Right atrium auricular region (tissue), 2 donors: Measurements from ENCODE around the gene TMEM121. TPM values are rescaled to one million over a fixed set of nuclear protein-coding genes. Genes with fewer than 3 reads are reported as not detected.

Experiments
- DNase-seq: peaks from one replicate; pipeline ENCODE4 v3.0.0-alpha.2; 2019; ENCODE audit warnings: low spot score
- H3K27ac ChIP-seq, 2 donors: fragments of 200-600 bp; sonication (generic); 1 replicate in 1 of 2; 2 replicates in 1 of 2; pipeline ENCODE4 v1.5.1; 2016 to 2019
- H3K27me3 ChIP-seq, 2 donors: fragments of 200-600 bp; sonication (generic); one replicate each; pipeline versions ENCODE4 v1.5.1 to v1.6.0; 2017 to 2019
- H3K36me3 ChIP-seq: fragments of 200-600 bp; sonication (generic); one replicate; pipeline ENCODE4 v1.5.1; 2016
- H3K4me1 ChIP-seq, 2 donors: fragments of 200-600 bp; sonication (generic); one replicate each; pipeline versions ENCODE4 v1.5.1 to v1.6.0; 2017 to 2019
- H3K4me3 ChIP-seq, 2 donors: fragments of 200-600 bp; sonication (generic); 1 replicate in 1 of 2; 2 replicates in 1 of 2; pipeline ENCODE4 v1.5.1; 2017 to 2019; ENCODE audit warnings: mild to moderate bottlenecking in 1 of 2, moderate library complexity in 1 of 2
- H3K9me3 ChIP-seq, 2 donors: fragments of 200-600 bp; sonication (generic); one replicate each; pipeline ENCODE4 v1.5.1; 2019
- CTCF ChIP-seq, 2 donors: fragments of 200-600 bp; sonication (generic); IDR thresholded peaks; one replicate each; pipeline ENCODE4 v1.5.1; 2019; ENCODE audit warnings: antibody characterized with exemption in 2 of 2
- total RNA-seq, 2 donors: library from RNA; depleted of rRNA; stranded (reverse); fragments of >200 nt; gene quantifications; one replicate each; pipeline ENCODE4 v1.1.0, GENCODE V29; 2016

Gene TMEM121
- total RNA-seq, 2 donors from 2014 or later: 3.4 to 5.8 TPM

GRCh38 chr14:105501504-105502291 is 24.7 kb upstream of the TMEM121 start:
- no peaks in the 10 kb centered on the region for H3K36me3 ChIP-seq
- no peak overlapping the region for H3K27ac ChIP-seq
- no peak for TF ChIP-seq CTCF (IDR thresholded peaks at IDR 0.05)
- no peaks in the 10 kb centered on the region for H3K9me3 ChIP-seq
- no peaks in the 10 kb centered on the region for H3K27me3 ChIP-seq
- H3K4me1 ChIP-seq: no peaks in the 10 kb centered on the region
- DNase-seq: no peak
- H3K4me3 ChIP-seq: no peak overlapping the region

DNA sequence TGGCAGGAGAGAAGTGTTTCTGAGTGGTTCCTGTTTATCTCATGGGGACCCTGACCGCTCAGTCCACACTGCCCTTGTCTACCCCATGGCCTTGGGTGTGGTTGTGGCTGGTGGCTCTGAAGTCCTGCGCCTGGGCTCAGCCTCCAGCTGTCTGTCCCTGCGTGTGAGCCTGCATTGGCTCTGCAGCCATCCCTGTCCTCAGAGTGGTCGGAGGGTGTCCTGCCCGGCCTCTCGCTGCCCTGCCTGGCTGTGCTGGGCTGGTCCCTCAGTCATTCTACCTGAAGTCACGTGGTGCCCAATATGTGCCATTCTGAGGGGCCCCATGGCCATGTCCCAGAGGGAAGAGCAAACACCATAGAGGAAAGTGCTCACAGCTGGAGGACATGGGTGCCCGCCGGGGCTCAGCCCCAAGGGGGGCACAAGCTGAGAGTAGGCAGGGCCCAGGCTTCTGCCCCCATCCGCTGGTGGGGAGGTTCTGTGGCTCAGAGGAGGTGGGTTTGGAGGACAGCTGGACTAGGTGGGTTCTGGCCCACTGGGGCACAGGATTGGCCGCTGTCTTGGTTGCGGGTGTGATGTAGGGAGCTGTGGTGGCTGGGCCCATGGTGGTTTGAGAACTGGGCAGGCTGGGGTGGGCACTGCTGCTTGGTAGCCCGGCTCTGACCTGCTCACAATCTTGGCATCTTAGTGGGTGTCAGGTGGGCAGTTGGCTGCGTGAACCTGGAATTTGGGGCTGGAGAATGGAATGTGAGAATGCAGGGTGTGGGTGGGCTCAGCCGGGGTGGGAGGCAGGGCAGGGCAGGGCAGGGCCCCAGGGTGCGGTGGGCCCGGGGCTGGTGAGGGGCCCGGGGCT is 23.7 kb upstream of the TMEM121 start:
- no peaks in the 10 kb centered on the region for H3K27me3 ChIP-seq
- no peaks in the 10 kb centered on the region for H3K9me3 ChIP-seq
- TF ChIP-seq CTCF (IDR thresholded peaks at IDR 0.05): no peak
- no peaks in the 10 kb centered on the region for H3K36me3 ChIP-seq
- no peaks in the 10 kb centered on the region for H3K4me1 ChIP-seq
- no peak overlapping the region for H3K27ac ChIP-seq
- DNase-seq: no peak
- no peak overlapping the region for H3K4me3 ChIP-seq

GRCh38 chr14:105503296-105503640 is 23.1 kb upstream of the TMEM121 start:
- H3K27ac ChIP-seq: no peak overlapping the region
- TF ChIP-seq CTCF (IDR thresholded peaks at IDR 0.05): no peak

DNA sequence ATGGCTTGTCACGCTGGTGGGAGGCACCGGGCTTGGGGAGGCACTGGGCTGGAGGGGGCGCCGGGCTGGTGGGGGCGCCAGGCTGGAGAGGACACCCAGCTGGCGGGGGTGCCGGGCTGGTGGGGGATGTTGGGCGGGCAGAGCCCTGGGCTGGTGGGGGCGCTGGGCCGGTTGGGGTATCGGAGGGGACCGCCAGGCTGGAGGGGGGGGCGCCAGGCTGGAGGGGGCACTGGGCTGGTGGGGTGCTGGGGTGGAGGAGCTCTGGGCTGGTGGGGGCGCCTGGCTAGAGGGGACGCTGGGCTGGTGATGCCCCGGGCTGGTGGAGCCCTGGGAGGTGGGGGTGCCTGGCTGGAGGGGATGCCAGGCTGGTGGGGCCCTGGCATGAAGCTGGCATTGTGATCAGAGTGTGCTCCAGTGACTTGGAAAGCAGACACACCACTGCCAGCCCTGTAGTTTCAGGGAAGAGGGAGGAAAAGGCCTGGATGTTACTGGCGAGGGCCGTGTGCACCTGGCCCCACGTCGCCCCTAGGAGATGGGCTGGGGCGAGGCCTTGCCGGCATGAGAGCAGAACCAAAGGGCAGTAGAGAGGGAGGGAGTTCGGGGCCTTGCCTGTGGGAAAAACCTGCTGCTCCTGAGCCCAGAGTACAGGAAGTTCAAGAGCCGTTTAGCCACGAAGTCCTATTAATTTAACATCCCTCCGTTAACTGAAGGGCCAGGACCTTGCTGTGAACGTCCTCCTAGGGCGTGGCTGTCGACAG is 22.3 kb upstream of the TMEM121 start:
- H3K27ac ChIP-seq: no peak overlapping the region
- H3K27me3 ChIP-seq: no peaks in the 10 kb centered on the region
- no peaks in the 10 kb centered on the region for H3K4me1 ChIP-seq
- no peak for TF ChIP-seq CTCF (IDR thresholded peaks at IDR 0.05)
- H3K36me3 ChIP-seq: no peaks in the 10 kb centered on the region
- no peak for DNase-seq
- H3K9me3 ChIP-seq: no peaks in the 10 kb centered on the region
- no peak overlapping the region for H3K4me3 ChIP-seq

More at GRCh38 chr14:105503296-105503640, 23.1 kb upstream of the TMEM121 start:
- no peaks in the 10 kb centered on the region for H3K36me3 ChIP-seq
- H3K4me1 ChIP-seq: no peaks in the 10 kb centered on the region
- H3K9me3 ChIP-seq: no peaks in the 10 kb centered on the region
- no peak overlapping the region for H3K4me3 ChIP-seq
- DNase-seq: no peak
- no peaks in the 10 kb centered on the region for H3K27me3 ChIP-seq

DNA sequence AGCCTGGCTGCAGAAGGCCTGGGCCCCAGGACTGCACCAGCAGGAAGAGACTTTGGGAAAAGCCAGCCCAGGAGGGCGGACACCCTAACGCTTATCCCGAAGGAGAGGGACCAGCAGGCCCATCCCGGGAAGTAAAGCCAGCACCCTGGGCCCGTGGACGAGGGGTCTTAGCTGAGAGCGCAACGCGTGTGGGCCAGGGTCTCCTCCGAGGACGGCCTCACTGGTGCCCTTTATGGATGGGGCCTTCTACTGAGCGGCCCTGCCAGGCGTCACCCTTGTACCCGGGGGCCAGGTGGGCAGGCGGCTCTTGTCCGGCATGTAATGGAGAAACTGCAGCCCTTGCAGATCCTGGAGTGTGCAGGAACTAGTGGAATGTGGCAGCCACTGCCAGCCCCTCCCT is 21.3 kb upstream of the TMEM121 start:
- no peak for TF ChIP-seq CTCF (IDR thresholded peaks at IDR 0.05)
- Histone ChIP-seq H3K4me3 (no peak overlapping the region), H3K4me1 (no peaks in the 10 kb centered on the region), H3K36me3 (no peaks in the 10 kb centered on the region), H3K9me3 (no peaks in the 10 kb centered on the region), H3K27me3 (no peaks in the 10 kb centered on the region), H3K27ac (no peak overlapping the region)
- no peak for DNase-seq
